GM19455 (cell line): ENCODE measurements around the gene PDE1A.

ENCODE experiments used
- ATAC-seq: cut with Tn5 transposase; IDR thresholded peaks from one replicate; pipeline ENCODE4 v1.9.1; 2021; ENCODE audit not compliant: unreplicated experiment

The PDE1A gene

DNA sequence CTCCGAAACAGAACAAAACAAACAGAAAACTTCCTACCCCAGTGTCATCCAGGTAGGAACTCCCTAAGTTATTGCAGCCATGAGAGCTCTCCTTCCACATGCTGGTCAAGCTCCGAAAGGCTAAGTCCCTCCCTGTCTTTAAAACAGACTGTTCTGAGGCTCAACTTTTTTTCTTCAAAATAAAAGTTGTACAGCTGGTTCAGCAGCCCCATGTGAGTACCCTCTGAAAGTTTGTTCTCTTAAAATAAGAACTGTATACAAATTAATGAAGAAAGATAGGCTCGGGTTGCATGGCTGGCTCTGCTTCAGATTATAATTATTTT, at the start of gene PDE1A:
Gene PDE1A (minus strand): TSS at position 119 of the 323 bp plus-strand sequence.
- ATAC-seq, result no peak

- no peak for ATAC-seq
Measured at GRCh38 chr2:182473635-182474034, 46.8 kb upstream of the PDE1A start.

DNA sequence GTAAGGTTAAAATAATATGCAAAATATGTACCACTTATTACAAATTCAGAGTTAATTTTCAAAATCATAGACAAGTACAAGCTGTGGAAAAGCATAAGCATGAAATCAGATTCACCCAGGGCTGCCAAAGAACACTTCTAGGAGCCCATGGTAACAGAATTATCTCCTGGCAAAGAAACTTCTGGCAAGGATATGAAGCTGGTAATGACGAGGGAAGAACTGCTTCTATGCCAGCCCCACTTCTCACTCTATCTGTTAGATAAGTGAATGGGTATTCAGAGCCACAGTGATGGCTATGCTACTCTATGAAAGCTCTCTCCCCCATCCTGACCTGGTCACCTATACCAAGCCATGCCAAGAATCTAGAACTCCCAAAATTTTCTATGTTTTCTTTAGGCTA, 36.9 kb upstream of the PDE1A start:
- ATAC-seq, result no peak

DNA sequence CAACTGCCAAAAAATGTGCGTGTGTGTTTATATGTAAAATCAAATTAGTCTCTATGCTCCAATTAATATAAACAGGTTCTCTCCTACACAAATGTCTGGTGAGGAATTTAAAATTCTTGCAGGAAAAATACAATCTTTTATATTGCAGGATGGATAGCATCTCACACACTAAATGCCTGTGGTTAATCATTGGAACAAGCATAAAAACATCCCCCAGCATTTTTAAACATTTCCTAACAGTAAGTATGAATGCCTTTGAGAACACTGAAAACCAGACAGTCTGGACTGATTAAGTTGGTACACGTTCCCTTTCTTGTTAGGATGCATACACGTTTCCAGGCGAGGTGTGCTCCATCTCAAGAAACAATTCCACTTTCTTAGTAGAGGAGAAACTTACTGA, 29.9 kb upstream of the PDE1A start:
- no peak for ATAC-seq

DNA sequence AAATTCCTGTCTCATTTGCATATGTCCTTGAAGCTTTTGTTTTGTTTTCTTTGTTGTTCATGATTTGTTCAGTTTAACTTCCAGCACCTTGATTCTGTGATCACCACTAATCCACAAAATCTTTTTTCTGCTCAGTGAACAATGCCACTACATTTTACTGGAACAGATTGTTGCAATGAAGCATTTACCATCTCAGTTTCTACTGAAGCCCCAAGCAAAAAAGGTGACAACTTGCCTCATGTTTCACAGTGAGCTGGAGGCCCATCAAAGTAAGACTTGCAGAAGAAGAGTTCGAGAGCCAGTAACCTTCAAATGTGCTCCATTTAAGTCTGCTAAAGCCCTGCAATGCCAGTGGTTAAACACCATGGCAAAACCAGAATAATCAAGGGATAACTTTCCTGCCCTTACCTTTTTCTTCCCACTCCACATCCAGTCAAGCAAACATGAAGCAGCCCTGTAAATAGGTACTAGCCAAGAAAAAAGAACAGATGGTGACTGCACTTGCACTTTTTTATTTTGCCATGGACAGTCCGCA, 25.7 kb upstream of the PDE1A start:
- ATAC-seq, result no peak

GRCh38 chr2:182448371-182448770, 21.5 kb upstream of the PDE1A start:
- no peak for ATAC-seq

- no peak for ATAC-seq
Measured at GRCh38 chr2:182447863-182448262, 21.0 kb upstream of the PDE1A start.

GRCh38 chr2:182447163-182447562, 20.3 kb upstream of the PDE1A start:
- no peak for ATAC-seq

- ATAC-seq, result no peak
Measured at GRCh38 chr2:182446087-182446486, 19.3 kb upstream of the PDE1A start.

DNA sequence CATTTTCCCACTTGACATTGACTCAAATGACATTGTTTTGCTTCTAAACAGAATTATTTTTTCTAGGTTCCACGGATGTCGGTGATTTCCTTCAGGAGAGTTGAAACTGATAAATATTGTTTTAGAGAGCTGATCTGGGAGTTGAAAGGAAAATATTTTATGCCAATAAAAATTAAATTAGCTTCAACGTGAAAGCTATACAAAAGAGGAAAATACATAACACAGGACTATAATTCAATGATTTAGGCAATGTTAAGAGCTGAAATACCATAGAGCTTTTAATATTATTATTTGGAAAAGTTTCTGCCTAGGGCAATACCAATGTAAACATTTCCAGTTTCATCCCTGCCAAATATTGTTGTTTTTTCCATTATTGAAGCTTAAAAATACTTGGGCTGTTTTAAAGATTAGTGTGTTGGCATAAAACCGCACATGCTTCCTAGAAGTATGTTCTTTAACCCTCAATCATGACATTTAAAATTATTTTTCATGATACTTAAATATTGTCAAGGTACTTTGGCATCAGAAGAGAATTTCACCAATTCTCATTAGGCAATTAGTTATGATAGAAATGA, 18.6 kb upstream of the PDE1A start:
- ATAC-seq, result no peak

DNA sequence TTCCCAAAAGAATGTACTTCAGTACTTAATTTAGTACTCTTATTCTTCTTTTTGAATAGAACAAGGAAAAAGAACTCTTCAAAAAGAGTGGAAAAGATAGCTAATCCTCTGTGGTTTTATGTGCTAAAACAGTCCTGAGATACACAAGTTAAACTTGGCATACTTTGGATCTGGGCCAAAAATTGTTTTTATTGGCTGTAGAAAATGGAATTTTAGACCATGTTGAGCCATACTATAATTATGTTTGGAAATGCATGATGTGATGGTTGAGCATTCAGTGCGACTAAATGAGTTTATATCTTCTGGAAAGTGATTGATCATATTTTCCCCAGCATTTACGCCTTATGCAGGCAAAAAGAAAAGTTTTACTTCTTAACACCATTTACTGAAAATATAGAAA, 18.0 kb upstream of the PDE1A start:
- ATAC-seq, result no peak

GRCh38 chr2:182444170-182444569, 17.3 kb upstream of the PDE1A start:
- ATAC-seq, result no peak

GRCh38 chr2:182436252-182436651, 9.4 kb upstream of the PDE1A start:
- no peak for ATAC-seq

DNA sequence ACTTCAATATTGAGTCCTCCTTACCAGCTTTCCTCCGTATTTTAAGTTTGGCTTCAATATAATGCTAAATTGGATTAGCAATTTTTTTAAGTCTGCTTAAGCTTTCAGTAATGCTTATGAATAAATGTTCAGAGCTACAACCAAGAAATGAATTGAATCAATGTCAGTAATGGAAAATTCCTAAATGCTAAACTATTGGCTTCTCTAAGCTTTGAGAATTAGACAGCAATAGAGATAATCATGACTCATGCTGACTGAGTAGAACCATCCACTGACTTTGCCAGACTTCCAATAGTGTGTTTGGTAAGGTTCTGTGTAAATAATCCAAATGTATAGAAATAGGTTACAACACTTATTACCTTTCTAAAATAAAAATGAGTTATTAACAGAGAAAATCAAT, 8.9 kb upstream of the PDE1A start:
- ATAC-seq, result no peak

DNA sequence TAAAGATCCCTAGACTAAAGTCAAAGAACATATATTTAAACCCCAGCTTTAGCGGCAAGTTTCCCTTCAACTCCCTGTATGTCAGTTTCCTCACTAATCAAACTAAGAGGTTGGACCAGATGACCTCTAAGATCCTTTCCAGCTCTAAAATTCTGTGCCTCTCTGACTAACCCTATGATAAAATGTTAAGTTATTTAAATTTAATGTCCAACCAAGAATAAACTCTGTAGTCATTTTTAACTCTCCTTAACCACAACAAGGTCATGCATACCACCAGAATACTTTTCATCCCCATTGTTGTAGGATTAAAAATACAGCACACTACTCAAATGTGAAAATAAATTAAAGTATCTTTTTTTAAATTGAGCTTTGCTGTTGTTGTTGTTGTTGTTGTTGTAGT, 5.2 kb upstream of the PDE1A start:
- ATAC-seq, result no peak

- no peak for ATAC-seq
Measured at GRCh38 chr2:182428476-182428875, 1.6 kb upstream of the PDE1A start.

- no peak for ATAC-seq
Measured at GRCh38 chr2:182426082-182426917, 536 bp downstream of the PDE1A start.

DNA sequence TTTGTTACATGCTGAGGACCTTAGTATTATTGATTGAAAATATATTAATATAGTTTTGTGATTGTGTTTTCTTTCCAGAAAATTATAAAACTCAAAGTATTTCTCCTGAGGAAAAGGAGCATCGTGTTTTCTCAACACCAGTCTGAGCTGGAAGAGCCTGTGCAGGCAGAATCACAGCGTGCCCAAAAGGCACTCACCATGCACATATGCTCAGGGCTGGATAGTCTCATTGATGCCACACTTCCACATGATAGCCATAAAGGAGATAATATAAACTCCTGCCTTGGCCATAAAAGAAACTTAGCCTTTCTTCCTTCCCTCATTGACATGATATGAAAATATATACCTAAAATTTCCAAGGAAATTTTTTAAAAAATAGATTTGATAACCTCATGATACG, 4.0 kb downstream of the PDE1A start:
- ATAC-seq, result no peak

DNA sequence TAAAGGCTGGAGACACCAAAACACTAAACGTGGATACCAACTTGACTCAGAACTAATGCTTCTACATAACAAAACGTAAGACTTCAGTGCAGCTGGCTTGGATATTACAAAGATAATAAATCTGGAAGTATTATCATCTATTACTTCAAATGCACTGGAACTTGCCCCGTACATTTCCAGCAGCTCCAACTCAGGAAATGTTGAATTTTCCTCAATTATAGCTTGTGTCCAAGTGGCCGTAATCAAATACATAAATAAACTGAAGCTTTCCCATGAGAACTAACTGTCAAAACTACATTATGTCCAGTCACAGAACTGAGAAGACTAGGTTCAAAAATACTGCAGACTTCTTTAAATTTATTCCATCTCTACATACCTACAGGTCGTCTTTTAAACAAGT, 6.2 kb downstream of the PDE1A start:
- ATAC-seq, result no peak

- no peak for ATAC-seq
Measured at GRCh38 chr2:182416861-182417260, 10.0 kb downstream of the PDE1A start.

GRCh38 chr2:182416191-182416590, 10.6 kb downstream of the PDE1A start:
- ATAC-seq, result no peak

GRCh38 chr2:182415771-182416170, 11.1 kb downstream of the PDE1A start:
- ATAC-seq, result no peak

GRCh38 chr2:182412858-182413257, 14.0 kb downstream of the PDE1A start:
- ATAC-seq, result no peak
